HepG2 (cell line): ENCODE data around the gene NFS1. TPM values are rescaled to one million over a fixed set of nuclear protein-coding genes. Genes with fewer than 3 reads are reported as not detected.

ENCODE experiments used
- ATF2 ChIP-seq: sonication (generic); formaldehyde crosslinking; IDR thresholded peaks from 2 replicates; pipeline ENCODE4 v1.4.0; 2020; ENCODE audit warnings: missing genetic modification reagents
- DMAP1 ChIP-seq: IDR thresholded peaks from 2 replicates; pipeline ENCODE4 v1.6.1; 2016
- DMTF1 ChIP-seq: sonication (generic); formaldehyde crosslinking; IDR thresholded peaks from 2 replicates; pipeline ENCODE4 v1.4.0; 2020; ENCODE audit warnings: mild to moderate bottlenecking, missing genetic modification reagents
- FOSL2 ChIP-seq: sonication (generic); formaldehyde crosslinking; IDR thresholded peaks from 2 replicates; pipeline ENCODE4 v1.4.0; 2020; ENCODE audit warnings: missing genetic modification reagents
- FOXA3 ChIP-seq: IDR thresholded peaks from 2 replicates; pipeline ENCODE4 v1.6.1; 2016; ENCODE audit warnings: missing genetic modification reagents, missing compliant biosample characterization
- FOXO1 ChIP-seq: sonication (generic); formaldehyde crosslinking; IDR thresholded peaks from 2 replicates; pipeline ENCODE4 v1.4.0; 2020; ENCODE audit warnings: missing genetic modification reagents
- GABPA ChIP-seq, 2 experiments: IDR thresholded peaks; 2 replicates each; pipeline ENCODE4 v1.6.1; 2011 to 2016; ENCODE audit warnings: low read depth in 2 of 2, low read length in 1 of 2, missing biosample characterization in 1 of 2, missing genetic modification characterization in 1 of 2
- HCFC1 ChIP-seq: fragments of 150-350 bp; IDR thresholded peaks from 2 replicates; pipeline ENCODE4 v1.6.1; 2014; ENCODE audit warnings: low read depth, low read length
- HMGXB4 ChIP-seq, 2 experiments: sonication (generic) in 1 of 2; formaldehyde crosslinking in 1 of 2; IDR thresholded peaks; 2 replicates each; pipeline versions ENCODE4 v1.4.0 to v1.6.1; 2018 to 2020; ENCODE audit warnings: missing genetic modification reagents in 2 of 2, borderline replicate concordance in 1 of 2, low read depth in 1 of 2, mild to moderate bottlenecking in 1 of 2, missing biosample characterization in 1 of 2
- JUND ChIP-seq: sonication (generic); formaldehyde crosslinking; IDR thresholded peaks from 2 replicates; pipeline ENCODE4 v1.8.0; 2022; ENCODE audit warnings: mild to moderate bottlenecking, missing genetic modification reagents
- NCOA1 ChIP-seq: sonication (generic); formaldehyde crosslinking; IDR thresholded peaks from 2 replicates; pipeline ENCODE4 v1.9.0; 2021; ENCODE audit warnings: missing genetic modification reagents
- NONO ChIP-seq, 2 experiments: fragments of 450-650 bp in 1 of 2; sonication (generic) in 1 of 2; formaldehyde crosslinking in 1 of 2; IDR thresholded peaks in 1 of 2; conservative IDR thresholded peaks in 1 of 2; 2 replicates each; pipeline versions ENCODE4 v1.6.1 to v1.8.0; 2017 to 2022; ENCODE audit warnings: mild to moderate bottlenecking in 1 of 2, missing genetic modification reagents in 1 of 2, moderate library complexity in 1 of 2
- ONECUT2 ChIP-seq: sonication (generic); formaldehyde crosslinking; IDR thresholded peaks from 2 replicates; pipeline ENCODE4 v1.4.0; 2020; ENCODE audit warnings: missing genetic modification reagents
- SMAD1 ChIP-seq: sonication (generic); formaldehyde crosslinking; IDR thresholded peaks from 2 replicates; pipeline ENCODE4 v1.4.0; 2020; ENCODE audit warnings: missing genetic modification reagents, low read depth, mild to moderate bottlenecking, borderline replicate concordance
- ZFP62 ChIP-seq: sonication (generic); formaldehyde crosslinking; IDR thresholded peaks from 2 replicates; pipeline ENCODE4 v1.4.0; 2020; ENCODE audit warnings: missing genetic modification reagents
- ZFP91 ChIP-seq: sonication (generic); formaldehyde crosslinking; IDR thresholded peaks from 2 replicates; pipeline ENCODE4 v1.9.0; 2022; ENCODE audit warnings: missing genetic modification reagents, mild to moderate bottlenecking, borderline replicate concordance
- ZFX ChIP-seq: sonication (generic); formaldehyde crosslinking; IDR thresholded peaks from 2 replicates; pipeline ENCODE4 v1.4.0; 2020; ENCODE audit warnings: mild to moderate bottlenecking, low read depth, missing genetic modification reagents, moderate library complexity
- ZNF124 ChIP-seq: sonication (generic); formaldehyde crosslinking; IDR thresholded peaks from 2 replicates; pipeline ENCODE4 v1.4.0; 2020; ENCODE audit warnings: missing genetic modification reagents
- ZNF644 ChIP-seq: IDR thresholded peaks from 2 replicates; pipeline ENCODE4 v1.6.1; 2016; ENCODE audit warnings: low read depth
- ZSCAN25 ChIP-seq: sonication (generic); formaldehyde crosslinking; IDR thresholded peaks from 2 replicates; pipeline ENCODE4 v1.8.0; 2022; ENCODE audit warnings: mild to moderate bottlenecking, missing genetic modification reagents
- ZZZ3 ChIP-seq: sonication (generic); formaldehyde crosslinking; IDR thresholded peaks from 2 replicates; pipeline ENCODE4 v1.4.0; 2020; ENCODE audit warnings: missing genetic modification reagents, mild to moderate bottlenecking, borderline replicate concordance
- polyA plus RNA-seq, 8 experiments: library from polyadenylated mRNA; depleted of rRNA in 3 of 8; stranded (reverse) in 7 of 8; unstranded in 1 of 8; fragments of >200 nt; fragmentation: Illumina TruSeq in 4 of 8; extraction: Trizol in 4 of 8; gene quantifications; 2 replicates each; pipeline versions ENCODE4 v1.2.1 to v1.2.3, GENCODE V29; 2011 to 2016; ENCODE audit warnings: low read depth in 4 of 8, missing spikeins in 1 of 8, mixed read lengths in 1 of 8; ENCODE audit not compliant: insufficient read depth in 1 of 8
- total RNA-seq, 5 experiments: library from RNA; depleted of rRNA; stranded (reverse); fragments of >200 nt; fragmentation: Illumina TruSeq; extraction: Trizol; gene quantifications; 2 replicates each; pipeline ENCODE4 v1.2.3, GENCODE V29; 2016; ENCODE audit warnings: low read depth in 1 of 5

The NFS1 gene
- total and polyA plus RNA-seq, 2 of the 13 experiments (the other 11 are each of a cell fraction or from before 2014, with no cell fraction given): 65.9 to 88.1 TPM

GRCh38 chr20:35697696-35698297, 1.4 kb downstream of the NFS1 start (continued):
- no peak for TF ChIP-seq ZNF644 (CRISPR knock-in tag)
- TF ChIP-seq ZFP62: no peak
- TF ChIP-seq DMTF1 (CRISPR knock-in tag): no peak
- 0 out of 2 replicates have a peak, but pooled peaks have one; percentile 30 for TF ChIP-seq FOXO1 (CRISPR knock-in tag)
- TF ChIP-seq FOXA3 (CRISPR knock-in tag): peak; percentile 16; the same call in 1 of the 2 replicates
- TF ChIP-seq HCFC1: 0 out of 2 replicates have a peak, but pooled peaks have one; percentile 27
- TF ChIP-seq ZSCAN25 (CRISPR knock-in tag): peak; percentile 46; the same call in 1 of the 2 replicates
- TF ChIP-seq ZNF124 (CRISPR knock-in tag): 0 out of 2 replicates have a peak, but pooled peaks have one; percentile 15
- TF ChIP-seq HMGXB4 (CRISPR knock-in tag; IDR thresholded peaks at IDR 0.05; ENCODE audit: borderline replicate concordance in 1 of 2, low read depth in 1 of 2): no peak
- no peak for TF ChIP-seq ONECUT2
- TF ChIP-seq ATF2 (CRISPR knock-in tag): peak; percentile 39; the same call in 1 of the 2 replicates
- no peak for TF ChIP-seq NONO (IDR thresholded peaks at IDR 0.05)
- TF ChIP-seq NONO (CRISPR knock-in tag; conservative IDR thresholded peaks at IDR 0.05): no peak; the same call in 1 of the 2 replicates
- TF ChIP-seq FOSL2 (CRISPR knock-in tag): no peak; the same call in 1 of the 2 replicates
- TF ChIP-seq DMAP1 (CRISPR knock-in tag): peak; percentile 9; the same call in 1 of the 2 replicates
- TF ChIP-seq JUND (CRISPR knock-in tag): no peak
- no peak for TF ChIP-seq SMAD1
- TF ChIP-seq ZFP91 (CRISPR knock-in tag): no peak
- no peak for TF ChIP-seq NCOA1 (CRISPR knock-in tag)
- no peak for TF ChIP-seq ZZZ3 (CRISPR knock-in tag)
- TF ChIP-seq GABPA (IDR thresholded peaks at IDR 0.05; ENCODE audit: low read depth, low read length): no peak
- peak; percentile 29; the same call in 1 of the 2 replicates for TF ChIP-seq GABPA (CRISPR knock-in tag; IDR thresholded peaks at IDR 0.05; ENCODE audit: low read depth)
- TF ChIP-seq ZFX (CRISPR knock-in tag): peak; percentile 53; the same call in 1 of the 2 replicates
